Muscle layer of colon (tissue), 2 donors: ENCODE measurements around the gene LRRC61.

Experiments used
- H3K27ac ChIP-seq: one replicate; pipeline ENCODE4 v1.7.0; 2013; ENCODE audit warnings: low read depth, mild to moderate bottlenecking, low read length, moderate library complexity
- H3K27me3 ChIP-seq, 2 donors: one replicate each; pipeline ENCODE4 v1.7.0; 2013; ENCODE audit warnings: low read length in 2 of 2, mild to moderate bottlenecking in 2 of 2; ENCODE audit not compliant: insufficient read depth in 2 of 2, control insufficient read depth in 1 of 2
- H3K36me3 ChIP-seq: one replicate; pipeline ENCODE4 v1.7.0; 2013; ENCODE audit warnings: mild to moderate bottlenecking, low read length; ENCODE audit not compliant: insufficient read depth
- H3K4me1 ChIP-seq: one replicate; pipeline ENCODE4 v1.7.0; 2013; ENCODE audit warnings: mild to moderate bottlenecking, low read length; ENCODE audit not compliant: insufficient read depth
- H3K4me3 ChIP-seq, 2 donors: one replicate each; pipeline ENCODE4 v1.7.0; 2013; ENCODE audit warnings: low read length in 2 of 2, low read depth in 1 of 2, mild to moderate bottlenecking in 1 of 2, moderate library complexity in 1 of 2
- H3K9ac ChIP-seq: one replicate; pipeline ENCODE4 v1.7.0; 2013; ENCODE audit warnings: low read length
- H3K9me3 ChIP-seq: one replicate; pipeline ENCODE4 v1.7.0; 2013; ENCODE audit warnings: mild to moderate bottlenecking, low read length
- donor health status: abdominal sarcoma.
- donor health status: Adenocarcinoma of cecum.

The LRRC61 gene

DNA sequence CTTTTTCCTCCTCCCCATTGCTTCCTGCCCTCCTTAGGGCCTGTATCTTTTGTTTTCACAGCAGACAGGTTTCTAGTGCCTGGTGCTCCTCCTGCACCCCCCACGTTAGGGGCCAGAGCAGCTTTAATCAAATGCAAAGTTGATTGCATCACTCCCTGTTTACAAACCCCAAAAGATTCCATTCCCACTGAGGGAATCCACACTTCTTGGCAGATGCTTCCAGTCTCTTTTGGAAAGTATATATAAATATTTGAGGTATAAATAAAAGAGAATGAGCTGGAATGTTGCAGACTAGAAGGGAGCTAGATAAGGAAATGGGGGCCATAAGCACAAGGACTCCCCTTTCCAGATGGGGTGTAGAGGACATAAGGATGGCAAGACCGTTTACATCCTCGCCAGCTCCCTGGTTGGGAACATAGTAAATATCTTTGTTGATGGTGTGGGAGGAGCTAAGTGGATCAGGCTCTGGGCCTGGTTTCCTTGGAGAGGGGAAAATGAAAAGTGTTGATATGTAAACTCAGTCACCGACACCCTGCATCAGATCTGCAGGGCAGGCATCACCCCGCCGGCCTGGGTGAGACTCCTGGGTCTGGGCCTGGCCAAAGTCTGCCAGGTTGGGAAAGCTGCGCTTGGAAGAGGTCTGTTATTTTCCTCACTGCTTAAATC is 12.1 kb downstream of the LRRC61 start:
- H3K27ac ChIP-seq, result peak overlapping the region; percentile 48
- peak overlapping the region in 1 of 2 donors; percentile 27 for H3K4me3 ChIP-seq
- peaks cover 8% of the 10 kb centered on the region for H3K36me3 ChIP-seq
- H3K4me1 ChIP-seq, result peaks cover 53% of the 10 kb centered on the region
- H3K9me3 ChIP-seq, result no peaks in the 10 kb centered on the region
- no peak overlapping the region for H3K9ac ChIP-seq
- no peaks in the 10 kb centered on the region for H3K27me3 ChIP-seq

DNA sequence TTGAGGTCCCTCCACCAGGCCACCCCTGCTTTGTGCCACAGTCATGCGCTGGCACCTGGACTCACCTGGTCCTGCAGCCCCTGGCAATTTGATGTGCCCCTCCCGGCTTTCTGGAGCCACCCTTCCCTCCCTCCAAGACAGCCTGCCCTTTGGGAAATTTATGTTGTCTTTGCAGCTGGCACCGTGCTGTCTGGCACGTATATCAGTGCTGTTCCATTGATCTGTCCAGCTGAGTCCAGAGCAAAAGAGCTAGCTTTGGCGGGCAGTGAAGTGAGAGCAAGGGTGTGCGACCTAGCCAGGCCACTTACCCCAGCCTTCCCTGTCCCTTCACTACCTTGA is 12.6 kb downstream of the LRRC61 start:
- Histone ChIP-seq H3K4me3 (peak overlapping the region in 1 of 2 donors; percentile 27), H3K27ac (peak overlapping the region; percentile 48), H3K9me3 (no peaks in the 10 kb centered on the region), H3K4me1 (peaks cover 53% of the 10 kb centered on the region), H3K27me3 (no peaks in the 10 kb centered on the region), H3K36me3 (peaks cover 4% of the 10 kb centered on the region), H3K9ac (no peak overlapping the region)

DNA sequence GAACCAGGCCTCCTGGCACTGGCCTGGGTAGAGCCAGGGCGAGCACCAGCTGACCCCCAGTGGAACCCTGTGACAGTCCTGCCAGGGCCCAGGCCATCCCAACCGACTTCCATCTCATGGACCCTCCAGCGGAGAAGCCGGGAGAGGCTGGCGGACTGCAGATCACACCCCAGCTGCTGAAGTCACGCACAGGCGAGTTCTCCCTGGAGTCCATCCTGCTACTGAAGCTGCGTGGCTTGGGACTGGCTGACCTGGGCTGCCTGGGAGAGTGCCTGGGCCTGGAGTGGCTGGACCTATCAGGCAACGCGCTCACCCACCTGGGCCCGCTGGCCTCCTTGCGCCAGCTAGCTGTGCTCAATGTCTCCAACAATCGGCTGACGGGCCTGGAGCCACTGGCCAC is 13.6 kb downstream of the LRRC61 start:
- Histone ChIP-seq H3K27me3 (no peaks in the 10 kb centered on the region), H3K27ac (peak overlapping the region; percentile 37), H3K4me3 (no peak overlapping the region), H3K36me3 (peaks cover 4% of the 10 kb centered on the region), H3K4me1 (peaks cover 53% of the 10 kb centered on the region), H3K9ac (no peak overlapping the region), H3K9me3 (no peaks in the 10 kb centered on the region)

DNA sequence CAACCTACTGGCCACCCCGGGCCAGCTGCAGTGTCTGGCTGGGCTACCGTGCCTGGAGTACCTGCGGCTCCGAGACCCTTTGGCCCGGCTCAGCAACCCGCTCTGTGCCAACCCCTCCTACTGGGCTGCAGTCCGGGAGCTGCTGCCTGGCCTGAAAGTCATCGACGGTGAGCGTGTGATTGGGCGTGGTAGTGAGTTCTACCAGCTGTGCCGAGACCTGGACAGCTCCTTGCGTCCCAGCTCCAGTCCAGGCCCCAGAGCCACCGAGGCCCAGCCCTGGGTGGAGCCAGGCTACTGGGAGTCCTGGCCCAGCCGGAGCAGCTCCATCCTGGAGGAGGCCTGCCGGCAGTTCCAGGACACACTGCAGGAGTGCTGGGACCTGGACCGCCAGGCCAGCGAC is 14.0 kb downstream of the LRRC61 start:
- Histone ChIP-seq H3K36me3 (peaks cover 4% of the 10 kb centered on the region), H3K9ac (no peak overlapping the region), H3K4me3 (no peak overlapping the region), H3K9me3 (no peaks in the 10 kb centered on the region), H3K4me1 (peaks cover 57% of the 10 kb centered on the region), H3K27ac (no peak overlapping the region), H3K27me3 (no peaks in the 10 kb centered on the region)

DNA sequence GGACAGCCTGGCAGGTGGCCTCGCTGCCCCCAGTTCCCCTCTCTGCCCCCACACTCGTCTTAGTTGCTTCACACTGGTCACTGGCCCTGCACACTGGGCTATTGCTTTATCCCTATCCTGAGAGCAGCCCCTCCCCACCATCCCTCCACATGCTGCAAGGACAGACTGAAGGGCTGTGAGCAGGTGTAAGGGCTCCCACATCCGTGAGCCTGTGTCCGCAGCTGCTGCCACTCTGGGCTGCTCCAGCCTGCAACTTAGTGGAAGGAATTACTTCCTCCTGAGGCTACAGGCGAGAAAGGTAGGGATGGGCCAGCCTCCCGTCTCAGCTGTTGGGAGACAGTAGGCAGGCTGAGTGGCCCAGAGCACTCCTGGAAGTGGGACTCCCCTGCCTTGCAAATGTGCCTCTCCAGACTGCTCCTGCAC is 14.5 kb downstream of the LRRC61 start:
- Histone ChIP-seq H3K9ac (no peak overlapping the region), H3K4me1 (peaks cover 60% of the 10 kb centered on the region), H3K27ac (no peak overlapping the region)

DNA sequence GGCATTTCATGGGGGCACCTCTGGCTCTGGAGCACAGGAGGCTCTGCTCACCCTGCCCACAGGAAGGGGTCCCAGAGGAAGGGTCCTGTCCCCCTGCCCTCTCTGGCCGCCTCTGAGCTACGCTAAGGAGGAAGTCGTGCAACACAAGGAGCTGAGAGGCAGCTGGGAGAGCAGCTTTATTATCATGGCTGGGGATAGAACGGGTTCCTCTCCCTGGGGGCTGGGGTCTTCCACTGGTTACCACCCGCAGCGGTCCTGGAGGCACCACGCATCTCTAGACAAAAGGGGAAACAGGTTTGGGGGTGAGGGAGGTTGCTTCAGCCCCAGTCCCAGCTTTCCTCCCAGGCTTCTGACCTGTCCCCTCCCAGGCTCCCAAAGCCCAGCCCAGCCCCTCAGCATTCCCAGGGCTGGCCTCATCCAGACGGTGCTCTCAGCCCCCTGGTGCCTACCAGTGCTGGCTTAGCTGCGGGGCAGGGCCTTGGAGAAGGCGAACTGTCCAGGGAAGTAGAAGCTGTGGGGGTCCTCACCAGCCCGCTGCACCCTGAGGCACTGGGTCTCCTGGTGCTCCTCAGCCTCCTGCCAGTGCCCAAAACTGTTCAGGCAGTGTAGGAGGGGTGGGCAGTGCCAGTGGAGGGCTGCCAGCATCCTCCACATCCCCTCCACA is 15.1 kb downstream of the LRRC61 start:
- Histone ChIP-seq H3K4me3 (no peak overlapping the region), H3K9ac (no peak overlapping the region), H3K9me3 (no peaks in the 10 kb centered on the region), H3K27me3 (no peaks in the 10 kb centered on the region), H3K36me3 (peaks cover 4% of the 10 kb centered on the region), H3K4me1 (peaks cover 60% of the 10 kb centered on the region), H3K27ac (no peak overlapping the region)

More for the DNA sequence above, 14.5 kb downstream of the LRRC61 start:
- Histone ChIP-seq H3K9me3 (no peaks in the 10 kb centered on the region), H3K4me3 (no peak overlapping the region), H3K36me3 (peaks cover 4% of the 10 kb centered on the region), H3K27me3 (no peaks in the 10 kb centered on the region)

DNA sequence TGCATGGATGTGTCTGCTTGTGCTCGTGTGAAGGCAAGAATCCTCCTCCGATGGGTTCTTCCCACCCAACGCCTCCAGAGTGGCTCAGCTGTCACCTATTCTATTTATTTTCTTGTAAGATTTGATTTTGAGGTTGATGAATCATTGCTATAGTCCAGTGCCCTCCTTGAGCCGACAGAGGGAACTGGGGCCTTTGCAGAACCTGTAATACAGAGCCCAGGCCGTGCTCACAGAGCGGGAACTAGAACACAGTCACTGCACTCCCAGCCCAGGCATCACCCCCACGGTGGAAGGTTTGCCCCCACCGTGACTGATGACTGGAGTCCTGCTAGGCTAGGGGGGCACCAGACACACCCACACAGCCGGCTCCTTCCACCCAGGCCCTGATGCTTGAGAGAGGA is 16.3 kb downstream of the LRRC61 start:
- H3K27ac ChIP-seq, result peak overlapping the region; percentile 86
- H3K4me3 ChIP-seq, result peak overlapping the region; percentile 50 to 69
- peaks cover 4% of the 10 kb centered on the region for H3K36me3 ChIP-seq
- H3K9me3 ChIP-seq, result no peaks in the 10 kb centered on the region
- peaks cover 59% of the 10 kb centered on the region for H3K4me1 ChIP-seq
- no peaks in the 10 kb centered on the region for H3K27me3 ChIP-seq
- no peak overlapping the region for H3K9ac ChIP-seq

DNA sequence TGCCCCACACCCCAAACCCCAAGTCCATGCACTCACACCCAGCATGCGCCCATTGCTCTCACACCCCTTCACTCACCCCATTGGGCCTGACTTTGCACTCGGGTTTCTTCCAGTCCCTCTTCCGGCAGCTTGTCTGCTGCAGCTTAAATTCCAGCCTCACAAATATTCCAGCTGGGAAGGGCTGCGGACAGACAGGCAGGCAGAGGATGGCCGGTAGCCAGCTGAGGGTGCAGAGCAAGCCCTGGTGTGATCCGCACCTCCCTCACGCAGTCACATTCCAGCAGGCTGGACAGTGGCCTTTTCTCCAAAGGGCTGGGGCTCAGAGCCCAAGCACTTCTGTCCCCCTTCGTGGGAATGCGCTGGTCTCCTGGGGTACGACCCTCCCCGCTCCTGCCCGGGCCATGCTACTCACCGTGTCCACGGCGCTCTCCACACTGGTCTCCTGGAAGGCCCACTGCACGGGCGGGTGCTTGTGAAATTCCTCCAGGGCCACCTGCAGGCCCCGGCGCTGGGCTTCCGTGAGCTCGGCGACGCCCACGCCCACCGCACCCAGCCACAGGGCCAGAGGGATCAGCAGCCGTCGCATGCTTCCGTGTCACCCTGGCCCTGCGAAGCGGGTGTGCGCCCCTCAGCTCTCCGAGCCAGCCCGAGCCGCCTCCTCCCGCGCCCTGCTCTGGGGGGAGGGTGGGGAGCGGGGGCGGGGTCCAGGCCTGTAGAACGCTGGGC is 17.0 kb downstream of the LRRC61 start:
- H3K9me3 ChIP-seq, result no peaks in the 10 kb centered on the region
- H3K27ac ChIP-seq, result peak overlapping the region; percentile 86
- H3K4me3 ChIP-seq, result peak overlapping the region; percentile 50 to 69
- no peaks in the 10 kb centered on the region for H3K27me3 ChIP-seq
- H3K36me3 ChIP-seq, result peaks cover 4% of the 10 kb centered on the region
- H3K4me1 ChIP-seq, result peaks cover 51% of the 10 kb centered on the region
- H3K9ac ChIP-seq, result no peak overlapping the region

DNA sequence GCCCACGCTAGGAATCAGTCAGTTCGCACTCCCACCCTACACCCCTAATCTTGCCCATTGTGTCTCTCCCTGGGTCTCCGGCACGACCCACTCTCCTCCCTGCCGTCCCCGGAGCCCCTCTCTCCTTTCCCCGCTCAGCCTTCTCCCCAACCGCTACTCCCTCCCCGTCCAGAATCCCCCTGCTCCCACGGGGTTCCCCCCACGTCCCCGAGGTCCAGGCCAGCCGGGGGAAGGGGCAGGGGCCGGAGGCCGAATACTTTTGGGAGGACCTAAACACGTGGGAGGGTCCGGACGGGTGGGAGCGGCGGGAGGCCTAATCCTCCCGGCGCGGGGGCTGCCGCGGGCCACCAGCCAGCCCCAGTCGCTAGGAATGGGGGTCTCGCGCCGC is 17.7 kb downstream of the LRRC61 start:
- peak overlapping the region; percentile 86 for H3K27ac ChIP-seq
- H3K4me3 ChIP-seq, result peak overlapping the region; percentile 50 to 69
- no peaks in the 10 kb centered on the region for H3K27me3 ChIP-seq
- H3K36me3 ChIP-seq, result peaks cover 4% of the 10 kb centered on the region
- peaks cover 45% of the 10 kb centered on the region for H3K4me1 ChIP-seq
- no peaks in the 10 kb centered on the region for H3K9me3 ChIP-seq
- H3K9ac ChIP-seq, result peak overlapping the region; percentile 74

DNA sequence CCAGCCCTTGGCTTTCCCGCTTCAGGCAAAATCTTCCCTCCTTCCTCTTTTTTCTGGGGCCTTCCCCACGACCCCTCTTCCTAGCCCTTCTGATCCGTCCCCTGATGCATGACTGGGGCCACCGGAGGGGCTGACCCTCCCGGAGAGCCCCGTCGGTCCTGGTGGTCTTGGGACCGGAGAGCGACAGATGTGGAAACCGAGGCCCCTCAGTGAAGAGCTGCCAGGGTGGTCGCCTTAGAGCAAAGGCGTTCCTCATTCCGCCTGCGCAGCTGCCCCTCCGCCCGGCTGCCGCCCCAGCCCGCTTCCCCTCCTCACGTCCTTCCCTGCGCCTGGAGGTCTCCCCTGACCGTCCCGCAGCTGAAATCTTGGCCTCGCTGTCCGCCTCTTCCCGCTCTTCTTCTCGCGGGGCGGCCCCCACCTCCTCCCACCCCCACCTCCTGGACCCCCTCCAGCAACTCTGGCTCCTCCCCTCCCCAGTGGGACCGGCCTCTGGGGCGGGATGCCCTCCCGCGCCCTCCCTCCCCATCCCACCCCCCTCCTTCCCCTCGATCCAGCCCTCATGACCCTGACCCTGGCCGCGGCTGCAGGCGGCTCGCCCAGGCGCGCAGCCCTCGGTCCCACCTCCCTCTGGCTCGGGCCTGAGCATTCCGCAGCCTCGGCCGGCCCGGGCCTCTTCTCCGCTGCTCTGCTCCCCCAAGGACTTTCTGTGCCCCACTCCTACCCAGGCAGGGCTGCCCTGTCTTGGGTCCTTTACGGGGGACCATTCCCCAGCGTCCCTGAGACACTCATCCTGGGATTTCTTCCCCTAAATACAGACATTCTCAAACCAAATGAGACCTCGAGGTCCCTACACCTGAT is 18.3 kb downstream of the LRRC61 start, which contains the start of gene RARRES2:
Gene RARRES2, minus strand, starts transcription at position 367 of the 858 bp plus-strand sequence. CDS start 1,020 bp downstream, outside the sequence.
- Histone ChIP-seq H3K9ac (peak within 1 kb of the TSS; percentile 74), H3K4me3 (peak within 1 kb of the TSS; percentile 50 to 69), H3K27ac (peak within 1 kb of the TSS; percentile 86), H3K9me3 (no peaks in the 10 kb centered on the region), H3K36me3 (peaks cover 4% of the 10 kb centered on the region), H3K4me1 (peaks cover 38% of the 10 kb centered on the region), H3K27me3 (no peaks in the 10 kb centered on the region)

DNA sequence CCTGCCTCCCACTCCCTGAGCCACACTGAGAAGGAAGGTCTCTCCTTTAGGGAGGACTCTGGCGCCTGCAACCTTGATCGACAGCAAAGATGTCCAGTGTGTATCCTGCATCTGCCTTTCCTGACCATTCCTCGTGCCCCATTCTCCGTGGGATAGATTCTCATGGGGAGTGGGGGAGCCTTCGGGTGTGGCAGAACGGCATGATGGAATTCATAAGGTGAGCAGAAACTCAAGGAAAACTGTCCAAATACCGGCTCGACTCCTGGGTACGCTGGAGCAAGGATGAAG is 18.9 kb downstream of the LRRC61 start:
- H3K9ac ChIP-seq, result no peak overlapping the region
- peaks cover 4% of the 10 kb centered on the region for H3K36me3 ChIP-seq
- H3K9me3 ChIP-seq, result no peaks in the 10 kb centered on the region
- H3K4me3 ChIP-seq, result no peak overlapping the region
- H3K27ac ChIP-seq, result peak overlapping the region; percentile 86
- peaks cover 34% of the 10 kb centered on the region for H3K4me1 ChIP-seq
- no peaks in the 10 kb centered on the region for H3K27me3 ChIP-seq
